H9 (cell line): Measurements from ENCODE around the gene KAT6B. TPM values are rescaled to one million over a fixed set of nuclear protein-coding genes. Genes with fewer than 3 reads are reported as not detected.

Source experiments
- DNase-seq: peaks from one replicate; pipeline ENCODE4 v3.0.0-alpha.2; 2017
- H2AFZ ChIP-seq: one replicate; pipeline ENCODE4 v1.6.1; 2013; ENCODE audit warnings: mild to moderate bottlenecking, low read length, control low read depth, moderate library complexity
- H2AK5ac ChIP-seq: 2 replicates; pipeline ENCODE4 v1.6.1; 2013; ENCODE audit warnings: low read length, control low read depth, mixed read lengths; ENCODE audit not compliant: insufficient read length
- H2BK120ac ChIP-seq: one replicate; pipeline ENCODE4 v1.6.1; 2013; ENCODE audit warnings: low read depth, mild to moderate bottlenecking, low read length, control low read depth, inconsistent platforms; ENCODE audit not compliant: poor library complexity, severe bottlenecking
- H2BK12ac ChIP-seq: 2 replicates; pipeline ENCODE4 v1.6.1; 2013; ENCODE audit warnings: low read length, control low read depth, mixed read lengths, low read depth; ENCODE audit not compliant: insufficient read length
- H2BK15ac ChIP-seq: 2 replicates; pipeline ENCODE4 v1.6.1; 2013; ENCODE audit warnings: low read depth, low read length, control low read depth
- H2BK20ac ChIP-seq: one replicate; pipeline ENCODE4 v1.6.1; 2013; ENCODE audit warnings: low read depth, mild to moderate bottlenecking, low read length, control low read depth, inconsistent platforms; ENCODE audit not compliant: poor library complexity, severe bottlenecking
- H2BK5ac ChIP-seq: 2 replicates; pipeline ENCODE4 v1.6.1; 2013; ENCODE audit warnings: low read length, control low read depth, mixed read lengths; ENCODE audit not compliant: insufficient read length
- H3K14ac ChIP-seq: 2 replicates; pipeline ENCODE4 v1.6.1; 2013; ENCODE audit warnings: low read length, control low read depth; ENCODE audit not compliant: insufficient read depth
- H3K18ac ChIP-seq: 2 replicates; pipeline ENCODE4 v1.6.1; 2013; ENCODE audit warnings: low read depth, mild to moderate bottlenecking, mixed read lengths, low read length, control low read depth; ENCODE audit not compliant: insufficient read length
- H3K23ac ChIP-seq: 2 replicates; pipeline ENCODE4 v1.6.1; 2013; ENCODE audit warnings: low read length, control low read depth, mixed read lengths, low read depth; ENCODE audit not compliant: insufficient read length
- H3K23me2 ChIP-seq: 2 replicates; pipeline ENCODE4 v1.6.1; 2013; ENCODE audit warnings: low read depth, mild to moderate bottlenecking, mixed read lengths, low read length, control low read depth; ENCODE audit not compliant: insufficient read length, poor library complexity, severe bottlenecking
- H3K27ac ChIP-seq: 2 replicates; pipeline ENCODE4 v1.5.1; 2013; ENCODE audit warnings: low read length, control low read depth, mixed read lengths, low read depth; ENCODE audit not compliant: insufficient read length
- H3K27me3 ChIP-seq: 2 replicates; pipeline ENCODE4 v1.6.1; 2013; ENCODE audit warnings: low read length, control low read depth, inconsistent platforms; ENCODE audit not compliant: insufficient read depth
- H3K4ac ChIP-seq: 2 replicates; pipeline ENCODE4 v1.6.1; 2013; ENCODE audit warnings: low read depth, mild to moderate bottlenecking, control low read depth, inconsistent platforms, low read length, moderate library complexity
- H3K4me1 ChIP-seq: 2 replicates; pipeline ENCODE4 v1.6.1; 2013; ENCODE audit warnings: low read length, control low read depth, inconsistent platforms; ENCODE audit not compliant: insufficient read depth
- H3K4me2 ChIP-seq: 2 replicates; pipeline ENCODE4 v1.6.1; 2013; ENCODE audit warnings: low read length, control low read depth, mixed read lengths; ENCODE audit not compliant: insufficient read length, insufficient read depth
- H3K56ac ChIP-seq: 2 replicates; pipeline ENCODE4 v1.6.1; 2013; ENCODE audit warnings: low read depth, mild to moderate bottlenecking, mixed read lengths, low read length, control low read depth; ENCODE audit not compliant: insufficient read length
- H3K79me1 ChIP-seq: 2 replicates; pipeline ENCODE4 v1.6.1; 2013; ENCODE audit warnings: low read depth, mild to moderate bottlenecking, moderate library complexity, low read length, control low read depth, inconsistent platforms; ENCODE audit not compliant: insufficient read depth, poor library complexity, severe bottlenecking
- H3K79me2 ChIP-seq: 2 replicates; pipeline ENCODE4 v1.6.1; 2013; ENCODE audit warnings: low read length, control low read depth, inconsistent platforms; ENCODE audit not compliant: insufficient read depth
- H3K9ac ChIP-seq: 2 replicates; pipeline ENCODE4 v1.6.1; 2013; ENCODE audit warnings: low read length, control low read depth, mixed read lengths; ENCODE audit not compliant: insufficient read length; ENCODE audit errors: extremely low read depth
- H3K9me3 ChIP-seq: one replicate; pipeline ENCODE4 v1.6.1; 2013; ENCODE audit warnings: low read depth, low read length, inconsistent platforms; ENCODE audit not compliant: control insufficient read depth
- H3T11ph ChIP-seq: one replicate; pipeline ENCODE4 v1.6.1; 2013; ENCODE audit warnings: mild to moderate bottlenecking, low read length, control low read depth, inconsistent platforms
- H4K20me1 ChIP-seq: one replicate; pipeline ENCODE4 v1.6.1; 2013; ENCODE audit not compliant: control insufficient read depth, insufficient read length, insufficient read depth
- H4K5ac ChIP-seq: 2 replicates; pipeline ENCODE4 v1.6.1; 2013; ENCODE audit warnings: low read depth, mild to moderate bottlenecking, mixed read lengths, low read length, control low read depth; ENCODE audit not compliant: insufficient read length
- H4K8ac ChIP-seq: replicated peaks from 2 replicates; pipeline ENCODE4 v1.6.1; 2013; ENCODE audit warnings: low read length, control low read depth, mixed read lengths, low read depth; ENCODE audit not compliant: insufficient read length
- H4K91ac ChIP-seq: 2 replicates; pipeline ENCODE4 v1.6.1; 2013; ENCODE audit warnings: low read depth, mild to moderate bottlenecking, moderate library complexity, mixed read lengths, low read length, control low read depth; ENCODE audit not compliant: insufficient read length
- H3K27ac Mint-ChIP-seq, 3 experiments: 2 replicates in 2 of 3; 3 replicates in 1 of 3; pipeline ENCODE4 v1.8.0; 2020 to 2021; ENCODE audit warnings: mixed read lengths in 3 of 3, mild to moderate bottlenecking in 1 of 3, moderate library complexity in 1 of 3
- H3K27me3 Mint-ChIP-seq: 2 replicates; pipeline ENCODE4 v1.8.0; 2021; ENCODE audit warnings: low read depth, mild to moderate bottlenecking, moderate library complexity, mixed read lengths
- H3K36me3 Mint-ChIP-seq, 3 experiments: 2 replicates in 2 of 3; 3 replicates in 1 of 3; pipeline ENCODE4 v1.8.0; 2020 to 2021; ENCODE audit warnings: low read depth in 3 of 3, mixed read lengths in 3 of 3; ENCODE audit not compliant: insufficient read depth in 1 of 3
- H3K4me1 Mint-ChIP-seq, 2 experiments: 2 replicates each; pipeline ENCODE4 v1.8.0; 2020; ENCODE audit warnings: mixed read lengths in 2 of 2
- H3K4me3 Mint-ChIP-seq, 2 experiments: 2 replicates in 1 of 2; 3 replicates in 1 of 2; pipeline ENCODE4 v1.8.0; 2020 to 2021; ENCODE audit warnings: mild to moderate bottlenecking in 2 of 2, mixed read lengths in 2 of 2, moderate library complexity in 1 of 2
- H3K9me3 Mint-ChIP-seq, 2 experiments: 2 replicates in 1 of 2; 3 replicates in 1 of 2; pipeline ENCODE4 v1.8.0; 2020; ENCODE audit warnings: mild to moderate bottlenecking in 2 of 2, mixed read lengths in 2 of 2, moderate library complexity in 1 of 2
- WGBS: extraction: QIAGEN DNeasy Blood & Tissue Kit; methylation state at CpG from one replicate; pipeline ENCODE4 v1.1.7; 2013; ENCODE audit warnings: missing lambda C conversion rate, low lambda C conversion rate, mixed read lengths; ENCODE audit not compliant: insufficient read length; ENCODE audit errors: extremely low coverage; 5-methylcytosine and 5-hydroxymethylcytosine counted together
- total RNA-seq: library from RNA; stranded (reverse); gene quantifications from 2 replicates; pipeline ENCODE4 v1.2.1, GENCODE V29; 2021
- TF ChIP-seq, protein P1 (sequence below): fragments of 200-600 bp; sonication (generic); conservative IDR thresholded peaks from 3 replicates; pipeline ENCODE4 v1.8.0; 2021; ENCODE audit warnings: antibody characterized with exemption, mild to moderate bottlenecking

The KAT6B gene
- total RNA-seq, 1 experiment from 2014 or later, result 34.2 TPM

DNA sequence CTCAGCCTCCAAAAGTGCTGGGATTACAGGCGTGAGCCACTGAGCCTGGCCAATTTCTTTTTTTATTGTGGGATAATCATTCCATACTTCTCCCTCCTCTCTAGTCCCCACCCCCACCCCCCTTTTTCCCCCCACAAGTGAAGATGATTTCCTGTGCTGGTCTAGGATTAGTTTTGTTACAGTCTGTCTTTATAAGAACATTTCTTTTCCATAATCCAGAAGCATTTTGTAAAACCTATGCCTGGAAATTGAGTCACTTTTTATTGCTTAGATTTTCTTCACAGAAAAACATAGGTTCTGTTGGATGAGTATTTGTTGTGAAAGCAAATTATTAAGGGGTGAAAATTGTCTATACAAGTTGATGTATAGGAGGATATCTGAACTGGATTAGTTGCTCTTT lies 98.9 kb downstream of the KAT6B start:
- no peak overlapping the region for H3K14ac ChIP-seq
- TF ChIP-seq, protein P1, sequence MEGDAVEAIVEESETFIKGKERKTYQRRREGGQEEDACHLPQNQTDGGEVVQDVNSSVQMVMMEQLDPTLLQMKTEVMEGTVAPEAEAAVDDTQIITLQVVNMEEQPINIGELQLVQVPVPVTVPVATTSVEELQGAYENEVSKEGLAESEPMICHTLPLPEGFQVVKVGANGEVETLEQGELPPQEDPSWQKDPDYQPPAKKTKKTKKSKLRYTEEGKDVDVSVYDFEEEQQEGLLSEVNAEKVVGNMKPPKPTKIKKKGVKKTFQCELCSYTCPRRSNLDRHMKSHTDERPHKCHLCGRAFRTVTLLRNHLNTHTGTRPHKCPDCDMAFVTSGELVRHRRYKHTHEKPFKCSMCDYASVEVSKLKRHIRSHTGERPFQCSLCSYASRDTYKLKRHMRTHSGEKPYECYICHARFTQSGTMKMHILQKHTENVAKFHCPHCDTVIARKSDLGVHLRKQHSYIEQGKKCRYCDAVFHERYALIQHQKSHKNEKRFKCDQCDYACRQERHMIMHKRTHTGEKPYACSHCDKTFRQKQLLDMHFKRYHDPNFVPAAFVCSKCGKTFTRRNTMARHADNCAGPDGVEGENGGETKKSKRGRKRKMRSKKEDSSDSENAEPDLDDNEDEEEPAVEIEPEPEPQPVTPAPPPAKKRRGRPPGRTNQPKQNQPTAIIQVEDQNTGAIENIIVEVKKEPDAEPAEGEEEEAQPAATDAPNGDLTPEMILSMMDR, result no peak
- no peak overlapping the region for H3K18ac ChIP-seq
- no peaks in the 10 kb centered on the region for H4K20me1 ChIP-seq
- H3K4me1 ChIP-seq, result peaks cover 11% of the 10 kb centered on the region; the same call in 1 of the 2 replicates
- DNase-seq, result no peak
- H3K4ac ChIP-seq, result no peak overlapping the region
- no peak overlapping the region for H3K4me3 Mint-ChIP-seq
- H3K23ac ChIP-seq, result no peak overlapping the region
- no peak overlapping the region for H4K91ac ChIP-seq
- no peaks in the 10 kb centered on the region for H3K27me3 ChIP-seq
- H4K5ac ChIP-seq, result no peak overlapping the region
- H3K9ac ChIP-seq, result no peak overlapping the region
- no peak overlapping the region for H3K27ac ChIP-seq
- H2AFZ ChIP-seq, result no peak overlapping the region
- H3K23me2 ChIP-seq, result no peaks in the 10 kb centered on the region
- no peak overlapping the region for H4K8ac ChIP-seq
- H2BK20ac ChIP-seq, result no peak overlapping the region
- no peaks in the 10 kb centered on the region for H3K9me3 ChIP-seq
- no peaks in the 10 kb centered on the region for H3K79me1 ChIP-seq
- H3K27ac Mint-ChIP-seq, result no peak overlapping the region
- H3K27me3 Mint-ChIP-seq, result no peaks in the 10 kb centered on the region
- no peak overlapping the region for H2BK5ac ChIP-seq
- H3K9me3 Mint-ChIP-seq, result no peaks in the 10 kb centered on the region; a peak in 1 of 5 replicates
- H3K4me2 ChIP-seq, result no peak overlapping the region
- peaks cover 29 to 33% of the 10 kb centered on the region in 2 experiments for H3K4me1 Mint-ChIP-seq
- H2AK5ac ChIP-seq, result no peak overlapping the region
- H3K36me3 Mint-ChIP-seq, result peaks cover 0 to 3% (median 2%) of the 10 kb centered on the region in 3 experiments; a peak in 2 of 7 replicates
- no CpG with 5 or more reads among the region's 1 CpG for WGBS
- no peak overlapping the region for H3K56ac ChIP-seq
- H3K79me2 ChIP-seq, result peaks cover 1% of the 10 kb centered on the region; the same call in 1 of the 2 replicates
- H2BK120ac ChIP-seq, result no peak overlapping the region
- no peak overlapping the region for H2BK12ac ChIP-seq
- H2BK15ac ChIP-seq, result no peak overlapping the region
- H3T11ph ChIP-seq, result no peak overlapping the region
